Hippocampal formation (tissue), 2 donors: Measurements from ENCODE around the gene GPR37L1.

Experiments used
- DNase-seq, 2 donors: peaks; one replicate each; lab custom pipeline; 2025; lab: John Stamatoyannopoulos, UW

GPR37L1 gene

GRCh38 chr1:202122639-202123335 is at the start of gene GPR37L1:
TSS of gene GPR37L1 (plus strand) at chr1:202122917. CDS start at chr1:202122964, 47 bp downstream.
- peak; percentile 84 to 85 for DNase-seq

GRCh38 chr1:202073206-202073605 is 49.5 kb upstream of the GPR37L1 start:
- no peak for DNase-seq

DNA sequence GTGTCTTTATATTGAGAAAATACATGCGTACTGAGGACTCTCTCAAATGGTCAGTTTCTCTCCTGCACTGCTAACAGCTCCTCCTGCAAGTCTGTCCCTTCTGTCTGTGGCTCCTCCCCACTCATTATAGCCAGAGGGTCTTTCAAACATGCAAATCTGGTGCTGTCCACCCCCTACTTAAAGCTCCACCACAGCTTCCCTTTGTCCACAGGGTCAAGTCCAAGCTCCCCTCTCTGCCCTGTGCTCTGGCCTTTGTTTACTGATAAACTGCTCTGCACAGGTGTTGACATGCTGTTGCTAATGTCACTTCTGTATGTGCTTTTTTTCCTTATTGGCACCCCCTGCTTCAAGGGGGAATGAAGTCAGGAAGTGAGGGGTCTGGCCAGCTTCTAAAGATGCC is 47.7 kb upstream of the GPR37L1 start:
- no peak for DNase-seq

GRCh38 chr1:202075389-202075788 is 47.3 kb upstream of the GPR37L1 start:
- no peak for DNase-seq

DNA sequence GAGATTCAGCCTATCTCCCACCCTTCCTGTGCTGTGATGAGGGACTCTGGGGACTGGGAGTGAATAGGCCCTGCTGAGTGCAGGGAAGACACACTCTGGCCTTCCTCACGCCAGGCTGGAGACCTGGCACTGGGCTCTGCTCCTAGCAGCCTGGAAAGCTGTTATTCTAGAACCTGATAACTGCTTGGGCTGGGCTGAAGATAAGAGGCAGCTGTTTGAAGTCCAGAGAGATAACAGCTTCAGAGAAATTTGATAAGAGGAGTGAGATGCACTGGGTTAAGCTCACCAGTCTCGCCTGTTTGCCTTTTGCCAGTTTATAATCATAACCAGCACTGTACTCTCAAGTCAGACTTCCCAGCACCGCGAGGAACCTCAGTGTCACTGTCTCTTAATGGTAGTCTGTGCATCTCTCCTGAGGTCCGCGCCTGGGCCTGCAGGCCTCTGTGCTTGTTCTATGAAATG is 46.6 kb upstream of the GPR37L1 start:
- no peak for DNase-seq

- no peak for DNase-seq
Observed at GRCh38 chr1:202078241-202078640, 44.5 kb upstream of the GPR37L1 start.

- DNase-seq = no peak
Observed at GRCh38 chr1:202081992-202082391, 40.7 kb upstream of the GPR37L1 start.

GRCh38 chr1:202084791-202085681 is 37.7 kb upstream of the GPR37L1 start:
- DNase-seq = peak; percentile 85 to 91

DNA sequence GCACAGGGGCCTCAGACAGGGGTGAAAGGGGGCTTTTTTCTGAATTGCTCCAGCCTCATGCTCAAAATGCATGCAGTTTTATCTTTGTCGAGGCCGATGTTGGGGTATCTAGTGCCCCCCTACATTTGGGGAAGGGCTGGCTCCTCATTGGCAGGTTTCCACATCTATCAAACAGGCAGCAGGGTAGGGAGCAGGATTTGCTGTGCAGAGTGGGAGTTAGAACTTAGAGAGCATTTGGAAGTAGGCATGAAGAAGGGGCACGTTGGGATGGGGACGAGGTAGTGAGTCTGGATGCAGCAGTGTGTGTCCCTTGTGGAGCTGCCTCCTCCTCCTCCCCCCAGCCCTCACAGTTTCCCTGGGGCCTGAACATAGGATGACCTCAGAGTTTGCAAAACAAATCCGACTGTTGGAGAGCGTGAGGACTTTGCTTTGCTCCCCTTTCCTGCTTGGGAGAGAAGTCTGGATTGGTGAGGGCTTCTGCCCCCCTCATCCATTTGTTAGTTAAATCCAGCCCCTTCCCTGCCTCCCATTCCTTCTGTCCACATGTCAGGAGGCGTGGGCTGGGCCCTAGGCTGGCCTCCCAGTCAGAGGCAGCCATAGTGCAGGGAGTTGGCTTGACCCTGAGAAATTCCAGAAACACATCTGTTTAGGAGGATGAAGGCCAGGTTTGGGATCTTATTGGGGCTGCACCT is 36.9 kb upstream of the GPR37L1 start:
- DNase-seq = peak; percentile 65 to 68

GRCh38 chr1:202086579-202087350 is 36.0 kb upstream of the GPR37L1 start:
- no peak for DNase-seq

DNA sequence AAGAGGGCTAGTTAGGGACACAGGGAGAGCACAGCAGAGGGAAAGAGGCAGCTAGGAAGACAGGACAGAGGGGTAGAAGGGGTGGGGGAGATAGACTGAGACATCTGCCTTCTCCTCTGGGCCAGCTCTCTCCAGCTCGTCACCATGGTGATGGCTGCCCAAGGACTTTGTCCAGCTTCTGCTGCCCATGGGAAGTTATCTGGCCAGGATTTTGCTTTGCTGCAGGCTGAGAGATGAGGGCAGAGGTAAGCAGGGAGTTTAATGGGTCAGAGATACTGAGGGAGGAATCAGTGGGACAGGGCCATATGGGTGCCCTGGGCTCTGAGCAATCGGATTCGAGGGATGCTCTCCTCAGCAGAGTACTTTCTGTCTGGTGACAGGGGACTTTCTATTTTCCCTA is 34.5 kb upstream of the GPR37L1 start:
- DNase-seq = no peak

DNA sequence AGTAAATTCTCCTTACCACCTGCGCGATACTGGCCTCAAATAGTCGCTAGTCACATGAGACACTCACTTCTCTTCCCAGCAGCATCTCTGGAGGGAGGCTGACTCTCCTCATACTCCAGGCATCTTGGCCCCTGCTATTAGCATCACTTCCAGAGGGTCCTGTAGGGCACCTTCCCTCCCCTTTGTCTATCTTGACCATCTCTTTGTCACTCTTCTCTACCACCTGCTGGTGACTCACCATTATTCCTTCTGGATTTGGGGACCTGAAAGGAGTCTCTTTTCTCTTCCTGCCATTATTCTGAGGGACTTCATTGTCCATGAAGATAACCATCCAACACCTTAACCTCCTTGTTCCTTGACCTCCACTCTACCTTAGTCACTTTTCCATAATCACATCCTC is 31.7 kb upstream of the GPR37L1 start:
- no peak for DNase-seq

GRCh38 chr1:202093858-202094257 is 28.9 kb upstream of the GPR37L1 start:
- DNase-seq = no peak

DNA sequence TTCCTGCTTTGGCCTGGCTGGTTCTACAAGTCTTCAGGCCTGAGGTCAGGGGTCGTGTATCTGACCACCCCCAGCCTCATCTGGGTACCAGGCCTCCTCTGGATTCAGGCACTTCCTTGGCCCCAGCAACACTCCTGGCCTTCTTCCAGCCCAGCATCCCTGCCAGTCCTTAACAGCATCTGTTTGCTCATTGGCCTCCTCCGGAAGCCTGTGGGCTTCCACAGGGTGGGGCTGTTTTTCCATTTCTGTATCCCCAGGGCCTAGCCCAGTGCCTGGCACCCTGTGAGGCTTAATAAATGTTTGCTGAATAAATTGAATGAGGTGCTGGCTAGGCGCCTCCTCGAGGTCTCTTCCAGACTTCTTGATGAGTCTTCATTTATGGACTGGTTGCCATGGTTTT is 21.5 kb upstream of the GPR37L1 start:
- DNase-seq = no peak

DNA sequence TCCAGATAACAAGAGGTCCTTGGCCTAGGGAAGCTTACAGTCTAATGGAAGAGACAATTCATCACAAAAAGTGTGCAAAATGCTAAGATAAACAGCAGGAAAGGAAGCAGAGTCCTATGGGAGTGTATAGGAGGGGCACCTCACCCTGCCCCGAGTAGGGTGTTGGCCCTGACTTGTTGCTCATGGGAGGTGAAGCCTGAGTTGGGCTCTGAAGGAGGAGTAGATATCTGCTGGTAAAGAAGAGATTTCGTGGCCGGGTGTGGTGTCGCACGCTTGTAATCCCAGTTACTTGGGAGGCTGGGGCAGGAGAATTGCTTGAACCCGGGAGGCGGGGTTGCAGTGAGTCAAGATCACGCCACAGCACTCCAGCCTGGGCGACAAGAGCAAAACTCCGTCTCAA is 18.6 kb upstream of the GPR37L1 start:
- DNase-seq = no peak

DNA sequence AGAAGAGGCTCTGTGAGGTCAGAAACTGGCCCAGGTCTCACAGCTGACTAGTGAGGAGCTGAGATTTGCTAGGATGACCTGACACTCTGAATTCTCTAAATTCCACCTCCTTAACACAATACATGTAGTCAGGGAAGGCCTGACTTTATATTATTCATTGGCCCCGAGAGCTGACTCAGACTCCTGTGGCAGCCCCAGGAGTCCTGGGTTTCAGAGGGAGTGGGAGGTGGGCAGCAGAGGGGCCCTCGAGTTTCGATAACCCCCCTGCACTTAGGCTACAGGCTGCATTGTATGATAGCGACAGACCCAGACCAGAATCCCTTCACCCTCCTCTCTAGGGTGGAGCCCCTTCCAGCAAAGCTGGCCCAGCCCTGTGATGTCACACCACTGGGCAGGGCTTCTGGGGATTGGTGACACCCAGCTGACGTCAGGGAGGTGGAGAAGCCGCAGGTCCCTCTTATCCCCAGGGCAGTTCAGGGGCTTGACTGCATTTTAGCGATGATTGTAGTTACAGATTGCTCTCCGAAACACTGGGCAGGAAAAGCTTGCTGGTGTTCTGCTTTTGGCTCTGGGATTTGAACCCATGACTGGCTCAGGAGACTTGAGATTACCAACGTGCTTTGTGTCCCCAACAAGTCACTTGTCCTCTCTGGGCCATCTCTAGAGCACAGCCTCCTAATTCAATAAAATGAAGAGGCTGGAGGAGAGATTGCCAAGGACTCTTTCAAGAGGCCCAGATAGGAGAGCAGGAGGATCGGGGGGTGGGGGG is 17.0 kb upstream of the GPR37L1 start:
- no peak for DNase-seq

GRCh38 chr1:202106340-202107254 is 16.1 kb upstream of the GPR37L1 start:
- no peak for DNase-seq

- DNase-seq = no peak
Observed at GRCh38 chr1:202107321-202107761, 15.4 kb upstream of the GPR37L1 start.

GRCh38 chr1:202107801-202108731 is 14.7 kb upstream of the GPR37L1 start:
- DNase-seq = no peak
